Measurements from ENCODE around the gene SH3BP5. TPM values are rescaled to one million over a fixed set of nuclear protein-coding genes. Genes with fewer than 3 reads are reported as not detected.

The SH3BP5 gene
- total RNA-seq, 1 donor from 2014 or later: 19.5 TPM

- peaks cover 2% of the 10 kb centered on the region for H3K27me3 Mint-ChIP-seq
- intact Hi-C loops (cut with micrococcal nuclease): no loop called here
- no peak overlapping the region for H3K27ac Mint-ChIP-seq
- H3K9me3 Mint-ChIP-seq: no peaks in the 10 kb centered on the region
- peaks cover 51% of the 10 kb centered on the region for H3K36me3 Mint-ChIP-seq (ENCODE audit: low read depth)
- no peak for DNase-seq
- no peak overlapping the region for H3K4me3 Mint-ChIP-seq
- peaks cover 53% of the 10 kb centered on the region for H3K4me1 Mint-ChIP-seq
Measured at GRCh38 chr3:15326673-15327072, 5.7 kb downstream of the SH3BP5 start.

GRCh38 chr3:15326037-15326436 lies 6.3 kb downstream of the SH3BP5 start:
- no peaks in the 10 kb centered on the region for H3K27me3 Mint-ChIP-seq
- peaks cover 52% of the 10 kb centered on the region for H3K36me3 Mint-ChIP-seq (ENCODE audit: low read depth)
- no peaks in the 10 kb centered on the region for H3K9me3 Mint-ChIP-seq
- H3K4me1 Mint-ChIP-seq: peaks cover 54% of the 10 kb centered on the region
- no peak overlapping the region for H3K4me3 Mint-ChIP-seq
- no peak overlapping the region for H3K27ac Mint-ChIP-seq
- DNase-seq: no peak
- intact Hi-C loops (cut with micrococcal nuclease): no loop called here

GRCh38 chr3:15325228-15325627 lies 7.2 kb downstream of the SH3BP5 start:
- Mint-ChIP-seq H3K36me3 (ENCODE audit: low read depth) (peaks cover 53% of the 10 kb centered on the region), H3K4me3 (no peak overlapping the region), H3K27me3 (no peaks in the 10 kb centered on the region), H3K4me1 (peaks cover 52% of the 10 kb centered on the region), H3K9me3 (no peaks in the 10 kb centered on the region), H3K27ac (no peak overlapping the region)
- no peak for DNase-seq
- intact Hi-C loops (cut with micrococcal nuclease): no loop called here

GRCh38 chr3:15324379-15324808 lies 8.0 kb downstream of the SH3BP5 start:
- intact Hi-C loops (cut with micrococcal nuclease): no loop called here
- Mint-ChIP-seq H3K4me1 (peaks cover 52% of the 10 kb centered on the region), H3K27ac (no peak overlapping the region), H3K36me3 (ENCODE audit: low read depth) (peaks cover 48% of the 10 kb centered on the region), H3K27me3 (no peaks in the 10 kb centered on the region), H3K4me3 (no peak overlapping the region), H3K9me3 (no peaks in the 10 kb centered on the region)
- no peak for DNase-seq

- DNase-seq: no peak
- no peak overlapping the region for H3K27ac Mint-ChIP-seq
- no peak overlapping the region for H3K4me3 Mint-ChIP-seq
- peaks cover 38% of the 10 kb centered on the region for H3K36me3 Mint-ChIP-seq (ENCODE audit: low read depth)
- no peaks in the 10 kb centered on the region for H3K9me3 Mint-ChIP-seq
- H3K4me1 Mint-ChIP-seq: peaks cover 46% of the 10 kb centered on the region
- intact Hi-C loops (cut with micrococcal nuclease): no loop called here
- no peaks in the 10 kb centered on the region for H3K27me3 Mint-ChIP-seq
Measured at GRCh38 chr3:15323063-15323462, 9.3 kb downstream of the SH3BP5 start.

GRCh38 chr3:15321349-15321748 lies 11.0 kb downstream of the SH3BP5 start:
- Mint-ChIP-seq H3K27me3 (no peaks in the 10 kb centered on the region), H3K4me3 (no peak overlapping the region), H3K27ac (no peak overlapping the region), H3K4me1 (peaks cover 47% of the 10 kb centered on the region), H3K9me3 (no peaks in the 10 kb centered on the region), H3K36me3 (ENCODE audit: low read depth) (peaks cover 31% of the 10 kb centered on the region)
- intact Hi-C loops (cut with micrococcal nuclease): no loop called here
- DNase-seq: no peak

- Mint-ChIP-seq H3K4me1 (peaks cover 50% of the 10 kb centered on the region), H3K4me3 (no peak overlapping the region), H3K36me3 (ENCODE audit: low read depth) (peaks cover 23% of the 10 kb centered on the region), H3K27me3 (no peaks in the 10 kb centered on the region), H3K27ac (no peak overlapping the region), H3K9me3 (no peaks in the 10 kb centered on the region)
- intact Hi-C loops (cut with micrococcal nuclease): no loop called here
- DNase-seq: no peak
Measured at GRCh38 chr3:15319575-15319974, 12.8 kb downstream of the SH3BP5 start.

GRCh38 chr3:15319136-15319535 lies 13.2 kb downstream of the SH3BP5 start:
- Mint-ChIP-seq H3K4me1 (peaks cover 51% of the 10 kb centered on the region), H3K27ac (no peak overlapping the region)
- intact Hi-C loops (cut with micrococcal nuclease): no loop called here

GRCh38 chr3:15318661-15319060 lies 13.7 kb downstream of the SH3BP5 start:
- Mint-ChIP-seq H3K4me1 (peaks cover 49% of the 10 kb centered on the region), H3K36me3 (ENCODE audit: low read depth) (peaks cover 20% of the 10 kb centered on the region), H3K9me3 (no peaks in the 10 kb centered on the region), H3K27me3 (no peaks in the 10 kb centered on the region), H3K4me3 (no peak overlapping the region), H3K27ac (no peak overlapping the region)
- DNase-seq: no peak
- intact Hi-C loops (cut with micrococcal nuclease): no loop called here

More at GRCh38 chr3:15319136-15319535, 13.2 kb downstream of the SH3BP5 start:
- H3K27me3 Mint-ChIP-seq: no peaks in the 10 kb centered on the region
- no peaks in the 10 kb centered on the region for H3K9me3 Mint-ChIP-seq
- peaks cover 24% of the 10 kb centered on the region for H3K36me3 Mint-ChIP-seq (ENCODE audit: low read depth)
- no peak overlapping the region for H3K4me3 Mint-ChIP-seq
- no peak for DNase-seq

GRCh38 chr3:15316998-15317435 lies 15.4 kb downstream of the SH3BP5 start:
- intact Hi-C loops (cut with micrococcal nuclease): no loop called here
- Mint-ChIP-seq H3K36me3 (ENCODE audit: low read depth) (peaks cover 20% of the 10 kb centered on the region), H3K27ac (peak overlapping the region; percentile 44), H3K9me3 (no peaks in the 10 kb centered on the region), H3K4me3 (no peak overlapping the region), H3K4me1 (peaks cover 55% of the 10 kb centered on the region), H3K27me3 (no peaks in the 10 kb centered on the region)
- no peak for DNase-seq

GRCh38 chr3:15315003-15315402 lies 17.4 kb downstream of the SH3BP5 start:
- intact Hi-C loops (cut with micrococcal nuclease): no loop called here
- H3K9me3 Mint-ChIP-seq: no peaks in the 10 kb centered on the region
- DNase-seq: no peak

GRCh38 chr3:15314276-15314675 lies 18.1 kb downstream of the SH3BP5 start:
- intact Hi-C loops (cut with micrococcal nuclease): loop anchor here (5.0 kb wide), 1 partner anchor 107 kb away; the partner anchor contains the start of gene CAPN7
- H3K36me3 Mint-ChIP-seq (ENCODE audit: low read depth): peaks cover 16% of the 10 kb centered on the region
- no peaks in the 10 kb centered on the region for H3K9me3 Mint-ChIP-seq
- H3K4me1 Mint-ChIP-seq: peaks cover 57% of the 10 kb centered on the region
- H3K27me3 Mint-ChIP-seq: no peaks in the 10 kb centered on the region
- H3K4me3 Mint-ChIP-seq: no peak overlapping the region
- DNase-seq: no peak
- no peak overlapping the region for H3K27ac Mint-ChIP-seq

More at GRCh38 chr3:15315003-15315402, 17.4 kb downstream of the SH3BP5 start:
- Mint-ChIP-seq H3K27ac (peak overlapping the region; percentile 3), H3K36me3 (ENCODE audit: low read depth) (peaks cover 19% of the 10 kb centered on the region), H3K27me3 (no peaks in the 10 kb centered on the region), H3K4me3 (no peak overlapping the region), H3K4me1 (peaks cover 57% of the 10 kb centered on the region)

- peaks cover 61% of the 10 kb centered on the region for H3K4me1 Mint-ChIP-seq
- H3K9me3 Mint-ChIP-seq: no peaks in the 10 kb centered on the region
- H3K27ac Mint-ChIP-seq: no peak overlapping the region
- intact Hi-C loops (cut with micrococcal nuclease): loop anchor here (5.0 kb wide), 1 partner anchor 106 kb away; the partner anchor contains the start of gene CAPN7
- peaks cover 16% of the 10 kb centered on the region for H3K36me3 Mint-ChIP-seq (ENCODE audit: low read depth)
- no peak overlapping the region for H3K4me3 Mint-ChIP-seq
- H3K27me3 Mint-ChIP-seq: no peaks in the 10 kb centered on the region
- DNase-seq: no peak
Measured at GRCh38 chr3:15313461-15313860, 18.9 kb downstream of the SH3BP5 start.

GRCh38 chr3:15312550-15312949 lies 19.8 kb downstream of the SH3BP5 start:
- intact Hi-C loops (cut with micrococcal nuclease): loop anchor here (5.0 kb wide), 1 partner anchor 105 kb away; the partner anchor contains the start of gene CAPN7
- H3K27ac Mint-ChIP-seq: peak overlapping the region; percentile 55
- peaks cover 64% of the 10 kb centered on the region for H3K4me1 Mint-ChIP-seq

More at GRCh38 chr3:15312550-15312949, 19.8 kb downstream of the SH3BP5 start:
- Mint-ChIP-seq H3K27me3 (no peaks in the 10 kb centered on the region), H3K36me3 (ENCODE audit: low read depth) (peaks cover 16% of the 10 kb centered on the region), H3K4me3 (no peak overlapping the region), H3K9me3 (no peaks in the 10 kb centered on the region)
- DNase-seq: no peak

Measured in activated CD4-positive, alpha-beta T cell treated with anti-CD3 and anti-CD28 coated beads, Interleukin-2, amount 10 ng/mL, durations not matched to agents 24 days and 14 days (primary cell).